ENCODE measurements around the gene DIAPH2.

Gene DIAPH2

DNA sequence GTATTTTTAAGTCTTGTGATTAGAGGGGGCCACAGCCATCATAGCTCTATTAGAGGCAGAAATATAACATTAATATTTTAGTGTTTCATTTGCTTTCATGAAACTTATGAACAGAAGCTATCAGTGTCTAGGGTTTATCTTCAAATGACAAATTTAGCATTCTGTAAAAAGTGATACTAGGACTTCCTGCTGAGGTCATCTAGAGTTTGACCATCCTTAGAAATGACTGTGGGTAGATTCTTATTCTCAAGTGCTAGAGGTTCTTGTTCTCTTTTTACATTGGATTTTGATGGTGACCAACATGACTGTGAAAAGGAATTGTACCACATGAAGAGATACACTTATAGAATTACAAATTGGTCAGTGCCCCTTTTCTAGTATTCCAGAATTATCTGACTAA lies 767.6 kb downstream of the DIAPH2 start:
- no peak for DNase-seq (ENCODE audit: low spot score)
- no peak for FAIRE-seq

DNA sequence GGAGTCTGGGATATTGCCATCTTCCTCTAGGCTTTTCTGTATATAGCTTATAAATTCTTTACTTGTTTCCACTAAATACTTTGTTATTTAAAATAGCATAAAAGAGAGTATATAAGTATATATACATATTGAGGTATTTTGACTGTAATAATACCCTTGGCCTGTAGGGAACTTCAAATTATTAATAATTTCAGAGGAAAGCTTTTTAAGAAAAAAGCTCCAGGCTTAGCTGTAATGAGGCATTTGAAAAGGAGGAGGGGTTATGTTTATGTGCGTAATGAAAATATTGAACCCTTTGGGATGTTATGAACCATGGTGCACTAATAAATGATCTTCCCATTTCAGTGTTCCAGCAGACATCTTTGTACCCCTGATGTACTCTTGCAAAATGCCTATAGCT lies 777.1 kb downstream of the DIAPH2 start:
- no peak for FAIRE-seq
- DNase-seq (ENCODE audit: low spot score): no peak

DNA sequence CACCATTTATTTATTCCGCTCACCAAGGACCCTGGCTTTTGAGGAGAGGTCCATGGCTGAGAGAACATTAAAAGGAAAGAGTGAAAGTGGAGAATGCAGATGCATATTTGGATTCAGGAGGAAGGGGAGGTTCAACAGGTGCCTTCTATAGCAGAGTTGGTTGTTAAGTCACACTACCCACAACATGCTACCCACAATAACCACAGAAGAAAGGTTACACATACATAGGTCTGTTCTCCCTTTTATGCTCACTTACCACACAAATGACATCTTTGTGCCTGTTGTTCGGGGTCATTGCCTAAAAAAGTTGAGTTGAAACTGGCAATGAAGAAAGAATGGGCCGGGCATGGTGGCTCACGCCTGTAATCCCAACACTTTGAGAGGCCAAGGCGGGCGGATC lies 786.4 kb downstream of the DIAPH2 start:
- DNase-seq (ENCODE audit: low spot score): no peak
- no peak for FAIRE-seq

DNA sequence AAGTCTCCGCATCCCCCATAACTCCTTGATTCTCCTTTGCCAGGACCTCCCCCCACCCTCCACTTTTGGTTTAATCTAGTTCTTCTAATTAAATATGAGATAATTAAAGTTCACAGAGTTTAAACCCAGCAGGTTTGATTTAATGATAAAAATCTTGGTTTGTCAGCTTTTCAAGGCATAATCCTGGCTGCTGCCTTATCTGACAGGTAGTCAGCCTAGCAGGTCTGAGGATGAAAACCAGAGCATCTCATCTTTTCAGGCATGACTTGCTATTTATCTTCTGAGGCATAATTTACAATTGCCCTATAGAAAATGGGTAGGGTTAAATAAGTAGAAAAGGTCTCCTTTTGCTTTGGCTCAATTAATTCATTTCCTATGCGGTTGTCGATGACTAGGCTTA lies 790.3 kb downstream of the DIAPH2 start:
- no peak for FAIRE-seq
- DNase-seq (ENCODE audit: low spot score): no peak

DNA sequence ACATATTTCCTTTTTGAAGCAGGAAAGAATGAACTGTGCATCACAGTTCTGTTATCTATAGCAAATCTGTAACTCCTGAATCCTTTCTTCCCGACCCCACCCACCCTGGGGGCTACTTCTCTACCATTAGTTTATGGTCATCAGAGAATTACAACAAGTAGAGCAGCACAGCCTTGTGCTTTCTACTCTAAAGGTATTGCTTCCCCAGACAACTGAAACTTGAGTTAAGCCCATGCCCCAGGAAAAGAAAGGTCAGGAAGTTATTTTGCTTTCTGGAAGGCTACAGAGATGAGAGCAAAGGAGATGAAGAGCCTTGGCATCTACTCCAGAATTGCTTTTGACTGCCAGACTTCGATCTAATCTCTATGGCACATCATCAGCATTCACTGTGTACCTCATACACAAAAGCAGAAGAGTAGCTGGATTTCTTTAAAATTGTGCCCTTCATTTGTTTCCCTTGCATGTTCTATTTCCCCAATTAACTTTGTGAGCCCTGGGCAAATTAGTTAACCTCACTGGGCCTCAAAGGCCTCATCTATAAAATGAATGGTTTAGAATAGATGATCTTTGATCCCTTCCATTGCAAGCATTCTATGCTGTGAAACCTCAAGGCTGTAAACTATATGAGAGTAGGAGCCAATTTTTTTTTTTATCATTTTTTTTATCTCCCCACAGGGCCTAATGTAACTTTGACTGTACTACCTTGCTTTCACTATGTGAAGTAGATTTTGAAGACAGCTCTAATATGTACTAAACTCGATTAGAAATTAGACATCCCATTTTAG lies 794.7 kb downstream of the DIAPH2 start:
- no peak for FAIRE-seq
- no peak for DNase-seq (ENCODE audit: low spot score)

DNA sequence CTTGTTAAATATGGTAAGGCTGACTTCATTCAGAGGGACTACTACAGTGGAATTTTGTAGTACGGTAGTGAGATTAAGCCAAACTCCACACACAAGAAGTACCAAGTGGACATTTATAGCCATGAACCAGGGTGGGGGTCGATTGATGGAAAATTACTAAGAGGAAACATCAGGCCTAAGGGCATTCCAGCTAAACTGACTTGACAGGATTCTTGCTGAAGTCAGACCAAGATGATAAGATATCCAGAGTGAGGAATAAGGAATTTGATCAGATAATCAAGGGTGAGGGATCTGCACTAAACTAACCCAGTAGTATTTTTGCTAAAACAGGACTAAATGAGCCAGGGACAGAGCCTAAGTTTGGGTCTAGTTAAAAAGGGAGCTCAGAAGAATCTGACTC lies 796.6 kb downstream of the DIAPH2 start:
- no peak for DNase-seq (ENCODE audit: low spot score)
- FAIRE-seq: no peak

DNA sequence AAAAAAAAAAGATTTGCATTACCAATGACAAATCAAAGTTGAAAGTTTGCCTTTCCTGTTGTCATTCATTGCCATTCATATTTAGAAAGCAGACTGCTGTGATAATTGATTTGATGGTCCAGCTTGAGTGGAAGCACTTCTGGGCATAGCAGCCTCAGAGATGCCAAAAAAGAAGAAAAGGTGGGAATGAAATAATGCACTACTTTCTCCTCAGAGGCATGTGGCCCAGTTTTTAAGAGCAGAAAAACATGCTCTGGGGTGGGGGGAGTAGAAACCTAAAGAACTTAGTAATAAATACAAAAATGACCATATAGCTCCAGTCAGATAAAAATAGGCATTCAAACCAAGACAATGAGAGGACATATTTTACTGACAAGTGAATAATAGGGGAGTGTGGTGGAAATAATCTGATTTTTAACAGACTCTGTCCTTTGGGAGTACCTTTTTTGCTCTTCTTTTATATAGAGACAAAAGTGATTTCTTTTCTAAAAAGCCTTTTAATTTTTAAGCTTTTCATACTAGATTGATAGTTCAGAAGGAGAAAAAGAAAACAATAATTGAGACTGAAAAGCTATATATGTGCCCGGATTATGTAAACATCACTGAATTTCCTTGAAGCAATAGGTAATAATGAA lies 798.1 kb downstream of the DIAPH2 start:
- DNase-seq (ENCODE audit: low spot score) (no peak), FAIRE-seq (no peak)

DNA sequence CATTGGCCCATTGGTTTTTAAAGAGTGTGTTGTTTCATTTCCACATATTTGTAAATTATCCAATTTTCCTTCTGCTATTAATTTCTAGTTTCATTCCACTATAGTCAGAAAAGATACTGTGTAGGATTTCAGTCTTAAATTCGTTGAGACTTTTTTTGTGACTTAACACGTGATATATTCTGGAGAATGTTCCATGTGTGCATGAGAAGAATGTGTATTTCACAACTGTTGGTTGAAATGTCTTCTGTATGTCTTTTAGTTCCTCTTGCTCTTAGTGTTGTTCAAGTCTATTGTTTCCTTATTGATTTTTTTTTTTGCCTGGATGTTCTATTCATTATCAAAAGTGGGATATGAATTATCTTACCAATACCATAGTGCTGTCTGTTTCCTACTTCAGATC lies 806.0 kb downstream of the DIAPH2 start:
- DNase-seq (ENCODE audit: low spot score) (no peak), FAIRE-seq (no peak)

DNA sequence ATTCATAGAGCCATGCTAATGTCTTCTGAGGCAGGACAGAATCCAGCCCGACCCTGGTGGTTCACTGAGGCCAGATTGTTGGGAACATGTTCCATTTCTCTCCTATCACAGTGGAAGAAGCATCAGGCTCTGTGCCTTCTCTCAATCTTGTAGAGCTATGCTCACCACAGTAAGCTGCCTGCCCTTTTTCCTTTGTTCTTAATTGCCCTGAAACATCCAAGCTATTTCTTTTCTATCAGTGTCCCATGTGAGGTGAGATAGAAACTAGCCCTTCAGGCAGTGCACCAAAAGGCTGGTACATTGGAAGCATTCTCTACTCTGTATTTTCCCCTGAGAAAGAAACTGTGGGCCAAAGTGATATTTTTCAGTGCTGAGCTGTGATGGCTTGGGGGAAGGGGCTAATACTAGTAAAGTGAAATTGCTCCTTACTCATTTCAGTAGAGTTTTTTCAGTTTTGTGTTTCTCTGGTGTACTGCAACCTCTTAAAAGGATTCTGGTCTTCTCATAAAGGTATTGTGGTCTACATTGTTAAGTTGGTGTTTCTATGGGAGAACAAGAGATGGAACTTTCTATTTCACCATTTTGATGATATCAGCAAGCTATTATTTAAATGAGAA lies 810.2 kb downstream of the DIAPH2 start:
- FAIRE-seq: no peak
- DNase-seq (ENCODE audit: low spot score): no peak

DNA sequence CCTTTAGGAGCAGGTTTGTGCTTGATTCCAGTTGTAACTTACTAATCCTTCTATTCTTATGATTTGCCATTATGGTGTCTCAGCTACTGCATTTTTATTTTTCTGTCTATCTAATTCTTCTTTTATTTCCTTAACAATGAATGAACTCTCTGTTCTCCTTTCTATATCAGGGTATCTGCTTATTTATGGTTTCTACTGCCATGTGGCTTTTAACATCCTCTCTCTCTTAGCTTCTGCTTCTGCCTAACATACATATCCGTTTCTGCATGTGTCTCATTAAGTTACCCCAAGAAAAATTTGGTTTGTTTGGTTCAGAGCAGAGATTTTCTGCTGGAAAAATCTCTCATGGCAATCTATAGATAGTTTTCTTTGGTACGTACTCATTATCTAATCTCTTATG lies 813.5 kb downstream of the DIAPH2 start:
- DNase-seq (ENCODE audit: low spot score) (no peak), FAIRE-seq (no peak)

DNA sequence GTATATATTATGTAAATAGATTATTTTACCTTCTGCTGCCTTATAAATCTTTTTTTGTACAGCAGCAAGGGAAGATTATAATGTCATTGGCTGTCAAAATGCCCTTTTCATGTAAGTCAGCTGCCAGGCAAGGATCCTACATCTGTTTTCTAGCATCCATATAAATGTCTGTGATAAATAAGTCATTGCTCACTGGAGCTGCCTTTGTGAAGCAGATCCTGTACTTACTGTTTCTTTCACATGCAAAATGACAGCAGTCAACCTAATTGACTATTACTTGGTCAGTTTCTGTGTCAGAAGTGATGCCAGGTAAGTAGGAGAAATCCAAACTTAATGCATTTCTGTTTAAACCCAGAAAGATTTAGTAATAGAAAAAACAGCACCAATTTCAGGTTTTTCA lies 819.8 kb downstream of the DIAPH2 start:
- DNase-seq (ENCODE audit: low spot score) (no peak), FAIRE-seq (no peak)

DNA sequence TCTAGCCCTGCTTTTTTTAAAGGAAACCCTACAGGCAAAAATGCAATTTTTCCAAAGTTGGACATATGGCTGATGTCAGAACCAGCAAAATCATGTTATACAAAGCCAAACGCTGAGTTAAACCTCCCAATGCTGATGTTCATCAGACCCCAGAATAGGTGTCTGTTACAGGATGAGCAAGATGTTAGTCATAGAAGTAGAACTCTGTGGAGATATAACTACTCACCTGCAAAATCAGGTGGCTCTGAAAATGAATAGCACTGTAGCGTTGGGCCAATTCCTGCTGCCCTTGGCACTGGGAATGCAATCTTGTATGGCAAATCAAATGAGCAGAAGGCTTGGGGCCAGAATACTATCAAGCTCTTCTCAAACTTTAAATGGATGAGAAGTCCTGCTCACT lies 833.1 kb downstream of the DIAPH2 start:
- no peak for DNase-seq (ENCODE audit: low spot score)
- FAIRE-seq: no peak

DNA sequence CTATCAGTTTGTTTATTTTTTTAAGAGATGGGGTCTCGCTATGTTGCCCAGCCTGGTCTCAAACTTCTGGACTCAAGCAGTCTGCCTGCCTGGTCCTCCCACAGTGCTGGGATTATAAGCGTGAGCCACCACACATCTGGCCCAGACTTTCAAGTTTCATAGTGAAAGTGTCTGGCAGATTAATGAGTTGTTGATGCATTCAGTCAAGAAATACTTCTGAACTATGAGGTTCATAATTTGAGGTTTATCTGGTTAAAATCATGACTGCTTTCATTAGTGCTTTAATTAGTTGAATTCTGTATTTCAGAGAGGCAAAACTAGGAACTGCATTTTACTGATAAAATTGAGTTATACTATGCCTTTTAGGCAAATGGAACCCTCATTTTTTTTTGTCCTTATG lies 837.7 kb downstream of the DIAPH2 start:
- no peak for FAIRE-seq
- DNase-seq (ENCODE audit: low spot score): no peak

DNA sequence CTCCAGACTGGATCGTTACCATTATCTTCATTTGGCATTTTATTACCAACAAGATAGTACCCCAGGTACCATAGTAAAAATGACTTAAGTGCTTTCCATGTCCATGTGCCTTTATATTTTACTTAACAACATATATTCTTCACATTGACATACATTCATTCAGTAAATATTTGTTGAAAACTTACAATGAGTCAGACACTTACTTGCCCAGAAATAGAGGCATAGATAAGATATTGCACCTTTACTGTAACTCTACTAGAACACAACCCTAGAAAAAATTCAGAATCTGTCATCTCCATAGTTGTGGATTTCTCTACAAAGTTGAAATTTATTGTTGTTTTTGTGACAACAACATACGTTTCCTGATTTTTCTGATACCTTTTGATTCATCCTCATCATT lies 839.7 kb downstream of the DIAPH2 start:
- no peak for FAIRE-seq
- no peak for DNase-seq (ENCODE audit: low spot score)

DNA sequence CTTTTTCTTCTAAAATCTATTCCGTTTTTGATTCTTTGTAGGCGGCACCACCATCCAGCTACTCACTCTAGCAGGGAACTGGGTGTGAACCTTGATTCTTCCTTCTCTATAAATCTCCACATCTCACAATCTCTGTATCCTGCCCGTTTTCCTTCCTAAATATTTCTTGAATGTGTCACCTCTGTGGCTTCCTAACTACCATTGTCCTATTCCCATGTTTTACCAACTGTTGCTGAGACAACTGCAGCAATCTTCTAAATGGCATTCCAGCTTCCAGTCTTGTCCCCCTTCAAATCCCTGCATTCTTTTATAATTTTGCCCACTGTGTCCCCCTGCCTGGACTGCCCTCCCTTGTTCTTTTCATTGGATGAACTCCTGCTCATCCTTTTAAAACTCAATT lies 840.4 kb downstream of the DIAPH2 start:
- DNase-seq (ENCODE audit: low spot score) (peak; percentile 23), FAIRE-seq (no peak)

DNA sequence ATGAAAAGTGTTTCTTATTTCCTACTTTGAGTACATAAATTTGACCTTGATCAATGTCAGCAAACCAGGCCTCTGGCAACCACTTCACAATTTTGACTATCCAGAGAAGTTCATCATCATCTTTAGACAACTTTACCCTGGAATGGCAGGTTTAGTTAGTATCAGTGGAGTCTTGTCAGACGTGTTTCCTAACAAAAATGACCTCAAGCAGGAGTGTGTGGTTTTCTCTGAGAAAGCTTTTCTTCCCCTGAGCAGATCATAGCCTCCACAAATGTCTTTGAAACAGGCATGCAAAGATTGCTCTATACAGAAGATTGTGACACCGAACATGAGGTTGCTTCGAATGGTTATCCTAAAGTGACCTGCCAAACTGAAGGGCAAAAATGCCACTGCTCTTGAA lies 841.3 kb downstream of the DIAPH2 start:
- no peak for FAIRE-seq

DNA sequence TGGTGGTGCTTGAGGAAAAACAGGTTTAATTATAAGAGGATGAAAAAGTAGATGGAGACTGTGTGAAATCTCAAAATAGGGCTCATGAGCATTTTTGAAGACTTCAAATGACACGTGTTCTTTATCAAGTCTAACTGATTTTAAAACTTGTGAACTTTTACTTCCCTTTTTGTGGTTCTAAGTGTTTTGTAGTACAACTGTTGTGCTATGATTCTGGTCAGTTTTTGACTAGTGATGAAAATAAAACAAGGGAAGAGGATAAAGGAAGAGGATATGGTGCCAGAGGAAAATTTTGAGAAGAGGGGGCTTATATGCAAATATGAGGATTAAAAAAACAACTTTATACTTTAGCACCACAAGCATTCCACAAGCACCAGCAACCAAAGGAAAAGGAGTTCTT lies 843.1 kb downstream of the DIAPH2 start:
- DNase-seq (ENCODE audit: low spot score) (no peak), FAIRE-seq (no peak)

More for the DNA sequence above, 841.3 kb downstream of the DIAPH2 start:
- no peak for DNase-seq (ENCODE audit: low spot score)

DNA sequence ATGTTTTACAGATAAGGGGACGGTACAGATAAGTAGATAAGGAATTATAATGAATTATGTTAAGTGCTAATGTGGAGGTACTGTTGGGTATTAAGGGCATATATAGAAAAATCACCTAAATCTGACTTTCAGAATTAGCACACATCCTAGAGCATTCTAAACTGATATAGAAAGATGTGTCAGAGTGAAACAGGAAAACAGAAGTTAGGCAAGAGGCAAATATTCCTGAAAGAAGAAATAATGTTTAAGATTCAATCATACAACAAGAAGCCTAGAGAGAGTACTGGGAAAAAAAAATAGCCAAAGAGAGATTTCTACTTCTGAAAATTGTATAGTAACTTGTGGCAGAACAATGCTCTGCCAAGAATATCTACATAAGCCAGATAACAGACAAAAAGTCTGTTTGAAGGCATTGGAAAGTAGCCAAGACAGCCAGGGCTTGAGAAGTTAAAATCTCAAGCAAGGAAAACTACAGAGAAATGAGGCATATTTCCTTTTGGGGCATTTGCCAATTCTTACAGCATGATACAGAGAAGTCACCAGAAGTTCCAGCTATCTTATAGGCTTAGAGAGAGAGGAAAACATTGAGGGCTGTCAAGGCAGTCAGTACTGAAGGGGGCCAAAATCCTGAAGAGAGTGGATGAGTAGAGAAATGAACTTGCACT lies 845.0 kb downstream of the DIAPH2 start:
- DNase-seq (ENCODE audit: low spot score): no peak
- no peak for FAIRE-seq

DNA sequence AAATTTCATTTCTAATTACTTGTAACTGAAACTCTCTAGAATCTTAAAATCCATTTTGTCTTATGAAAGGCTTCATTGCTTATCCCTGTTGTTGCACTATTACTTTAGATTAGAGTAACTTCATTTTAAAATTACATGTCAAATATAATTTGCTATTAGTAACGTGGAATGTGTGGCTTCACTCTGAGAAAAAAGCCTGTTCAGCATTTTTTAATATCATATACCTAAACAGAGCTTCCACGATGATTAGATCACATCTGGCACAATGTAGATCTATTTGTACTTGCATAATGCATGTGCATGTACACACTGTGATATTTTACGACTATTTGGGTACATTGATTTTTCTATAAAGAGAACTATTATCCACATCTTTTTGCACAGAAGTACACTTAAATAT lies 847.2 kb downstream of the DIAPH2 start:
- FAIRE-seq: no peak

DNA sequence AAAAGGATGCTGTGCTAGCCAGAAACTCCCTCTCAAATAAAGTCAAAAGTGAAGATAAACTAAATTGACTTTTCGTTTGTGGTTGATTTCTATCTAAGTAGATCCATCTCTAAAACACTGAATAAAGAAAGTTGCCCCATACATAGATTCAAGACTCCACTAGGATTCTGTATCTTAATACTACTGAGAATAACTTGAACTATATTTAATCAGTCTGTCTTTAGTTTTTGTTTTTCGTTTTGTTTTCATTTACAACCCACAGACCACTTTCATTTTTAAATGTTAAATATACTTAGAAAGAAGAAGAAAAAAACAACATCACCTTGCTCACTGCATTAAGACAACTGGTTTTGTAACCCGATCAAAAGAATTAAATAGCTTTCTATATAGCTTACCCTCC lies 854.1 kb downstream of the DIAPH2 start:
- FAIRE-seq: no peak

More for the DNA sequence above, 847.2 kb downstream of the DIAPH2 start:
- DNase-seq (ENCODE audit: low spot score): no peak

DNA sequence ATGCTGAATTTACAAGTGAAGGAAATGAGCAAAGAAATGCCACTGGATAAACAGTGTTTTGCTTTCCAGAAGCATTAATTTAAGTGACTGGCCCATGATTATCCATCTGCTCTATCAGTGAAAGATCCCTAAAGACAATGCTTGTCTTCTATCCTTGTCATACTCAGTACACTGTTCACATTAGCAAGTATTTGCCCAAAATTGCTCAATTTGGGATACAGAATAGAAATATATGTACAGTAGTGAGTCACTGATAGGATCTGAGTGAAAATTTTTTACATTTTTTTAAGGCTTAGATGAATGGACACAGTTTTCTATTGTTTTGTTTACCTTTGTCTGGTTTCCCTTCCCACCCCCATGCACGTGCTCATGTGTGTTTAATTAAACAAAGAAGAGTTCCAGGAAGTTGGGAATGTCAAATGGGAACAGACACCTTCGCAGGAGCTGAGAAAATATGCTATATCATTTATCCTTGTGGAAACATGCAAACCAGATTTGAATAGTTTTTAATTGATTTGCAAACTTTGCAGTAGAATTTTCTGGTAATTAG lies 855.4 kb downstream of the DIAPH2 start:
- FAIRE-seq: no peak
- no peak for DNase-seq (ENCODE audit: low spot score)

More for the DNA sequence above, 854.1 kb downstream of the DIAPH2 start:
- DNase-seq (ENCODE audit: low spot score): no peak

Data from urothelium cell line (cell line).